ENCODE results near the gene AS3MT. TPM values are rescaled to one million over a fixed set of nuclear protein-coding genes. Genes with fewer than 3 reads are reported as not detected.
"Not testable (repeated sequence)": the region's sequence is repeated elsewhere in the genome, so short reads cannot be mapped to it uniquely, and the experiment has no call there.

Gene AS3MT
- total RNA-seq, 1 donor from 2014 or later: 40.3 TPM

- Mint-ChIP-seq H3K27me3 (ENCODE audit: insufficient read depth, low read depth) (peaks cover 11% of the 10 kb centered on the region), H3K36me3 (peaks cover 12% of the 10 kb centered on the region), H3K9me3 (peaks cover 3% of the 10 kb centered on the region), H3K4me3 (no peak overlapping the region), H3K27ac (no peak overlapping the region), H3K4me1 (peaks cover 22% of the 10 kb centered on the region)
- Histone ChIP-seq H4K20me1 (ENCODE audit: low read depth) (peaks cover 48% of the 10 kb centered on the region), H2AFZ (replicated peaks) (no peak overlapping the region), H3K9ac (no peak overlapping the region), H3K4me3 (no peak overlapping the region), H3F3A (ENCODE audit: low read depth) (no peaks in the 10 kb centered on the region), H3K36me3 (no peaks in the 10 kb centered on the region), H3K27me3 (peaks cover 17% of the 10 kb centered on the region), H3K9me3 (ENCODE audit: low read depth) (no peaks in the 10 kb centered on the region), H3K79me2 (ENCODE audit: low read depth) (peaks cover 68% of the 10 kb centered on the region), H3K4me2 (no peak overlapping the region), H3K27ac (no peak overlapping the region), H3K4me1 (peaks cover 20% of the 10 kb centered on the region)
- DNase-seq (ENCODE audit: low spot score): no peak
- TF ChIP-seq EZH2phosphoT487 (IDR thresholded peaks at IDR 0.05) (no peak), EZH2 (IDR thresholded peaks at IDR 0.05) (no peak), CTCF (IDR thresholded peaks at IDR 0.05) (no peak)
Measured at GRCh38 chr10:102923601-102924000, 54.3 kb downstream of the AS3MT start.

- no peaks in the 10 kb centered on the region for H3F3A ChIP-seq (ENCODE audit: low read depth)
- no peak overlapping the region for H3K4me2 ChIP-seq
- no peaks in the 10 kb centered on the region for H3K27me3 ChIP-seq
- no peak for DNase-seq (ENCODE audit: low spot score)
- TF ChIP-seq EZH2phosphoT487 (IDR thresholded peaks at IDR 0.05) (no peak), CTCF (IDR thresholded peaks at IDR 0.05) (no peak), EZH2 (IDR thresholded peaks at IDR 0.05) (no peak)
- no peak overlapping the region for H3K4me3 ChIP-seq
- H3K36me3 ChIP-seq: no peaks in the 10 kb centered on the region
- Mint-ChIP-seq H3K27me3 (ENCODE audit: insufficient read depth, low read depth) (no peaks in the 10 kb centered on the region), H3K27ac (no peak overlapping the region), H3K4me3 (no peak overlapping the region), H3K9me3 (peaks cover 7% of the 10 kb centered on the region), H3K4me1 (no peaks in the 10 kb centered on the region), H3K36me3 (peaks cover 7% of the 10 kb centered on the region)
- peaks cover 53% of the 10 kb centered on the region for H3K79me2 ChIP-seq (ENCODE audit: low read depth)
- H2AFZ ChIP-seq (replicated peaks): no peak overlapping the region
- H3K9me3 ChIP-seq (ENCODE audit: low read depth): peaks cover under 1% of the 10 kb centered on the region
- peaks cover 19% of the 10 kb centered on the region for H4K20me1 ChIP-seq (ENCODE audit: low read depth)
- no peak overlapping the region for H3K9ac ChIP-seq
- no peak overlapping the region for H3K27ac ChIP-seq
- H3K4me1 ChIP-seq: peaks cover 1% of the 10 kb centered on the region
Measured at GRCh38 chr10:102926842-102927241, 57.6 kb downstream of the AS3MT start.

GRCh38 chr10:102927311-102928010 lies 58.2 kb downstream of the AS3MT start:
- Histone ChIP-seq H3K79me2 (ENCODE audit: low read depth) (peaks cover 47% of the 10 kb centered on the region), H3K4me3 (no peak overlapping the region), H3K9ac (no peak overlapping the region), H3K4me1 (no peaks in the 10 kb centered on the region), H3K36me3 (no peaks in the 10 kb centered on the region), H2AFZ (replicated peaks) (no peak overlapping the region), H3K27ac (no peak overlapping the region), H3K9me3 (ENCODE audit: low read depth) (peaks cover 4% of the 10 kb centered on the region), H3K4me2 (no peak overlapping the region), H3F3A (ENCODE audit: low read depth) (no peaks in the 10 kb centered on the region), H3K27me3 (no peaks in the 10 kb centered on the region), H4K20me1 (ENCODE audit: low read depth) (peaks cover 17% of the 10 kb centered on the region)
- Mint-ChIP-seq H3K36me3 (peaks cover 7% of the 10 kb centered on the region), H3K27ac (no peak overlapping the region), H3K27me3 (ENCODE audit: insufficient read depth, low read depth) (peaks cover 2% of the 10 kb centered on the region), H3K4me3 (no peak overlapping the region), H3K4me1 (no peaks in the 10 kb centered on the region), H3K9me3 (peaks cover 10% of the 10 kb centered on the region)
- no peak for TF ChIP-seq EZH2phosphoT487 (IDR thresholded peaks at IDR 0.05)
- no peak for TF ChIP-seq CTCF (IDR thresholded peaks at IDR 0.05)
- TF ChIP-seq EZH2 (IDR thresholded peaks at IDR 0.05): no peak
- no peak for DNase-seq (ENCODE audit: low spot score)

GRCh38 chr10:102928442-102928841 lies 59.2 kb downstream of the AS3MT start:
- not testable (repeated sequence) for H3K27me3 Mint-ChIP-seq (ENCODE audit: insufficient read depth, low read depth); H3K4me3 ChIP-seq; H3K36me3 ChIP-seq; H4K20me1 ChIP-seq (ENCODE audit: low read depth); DNase-seq (ENCODE audit: low spot score); H3K4me3 Mint-ChIP-seq; H3K9ac ChIP-seq; H3K27ac Mint-ChIP-seq; H3K27ac ChIP-seq; H3K27me3 ChIP-seq; H3F3A ChIP-seq (ENCODE audit: low read depth); H3K36me3 Mint-ChIP-seq; H3K9me3 ChIP-seq (ENCODE audit: low read depth); H3K4me1 Mint-ChIP-seq; H3K4me1 ChIP-seq; H3K4me2 ChIP-seq; H2AFZ ChIP-seq (replicated peaks)
- peaks cover 12% of the 10 kb centered on the region for H3K9me3 Mint-ChIP-seq
- peaks cover 37% of the 10 kb centered on the region for H3K79me2 ChIP-seq (ENCODE audit: low read depth)

Measured in neural progenitor cell (in vitro differentiated cells).